Measurements from ENCODE around the gene CHD6.
A peak's percentile ranks its signal among the peaks of the same experiment; 100 is the strongest.

Gene CHD6

DNA sequence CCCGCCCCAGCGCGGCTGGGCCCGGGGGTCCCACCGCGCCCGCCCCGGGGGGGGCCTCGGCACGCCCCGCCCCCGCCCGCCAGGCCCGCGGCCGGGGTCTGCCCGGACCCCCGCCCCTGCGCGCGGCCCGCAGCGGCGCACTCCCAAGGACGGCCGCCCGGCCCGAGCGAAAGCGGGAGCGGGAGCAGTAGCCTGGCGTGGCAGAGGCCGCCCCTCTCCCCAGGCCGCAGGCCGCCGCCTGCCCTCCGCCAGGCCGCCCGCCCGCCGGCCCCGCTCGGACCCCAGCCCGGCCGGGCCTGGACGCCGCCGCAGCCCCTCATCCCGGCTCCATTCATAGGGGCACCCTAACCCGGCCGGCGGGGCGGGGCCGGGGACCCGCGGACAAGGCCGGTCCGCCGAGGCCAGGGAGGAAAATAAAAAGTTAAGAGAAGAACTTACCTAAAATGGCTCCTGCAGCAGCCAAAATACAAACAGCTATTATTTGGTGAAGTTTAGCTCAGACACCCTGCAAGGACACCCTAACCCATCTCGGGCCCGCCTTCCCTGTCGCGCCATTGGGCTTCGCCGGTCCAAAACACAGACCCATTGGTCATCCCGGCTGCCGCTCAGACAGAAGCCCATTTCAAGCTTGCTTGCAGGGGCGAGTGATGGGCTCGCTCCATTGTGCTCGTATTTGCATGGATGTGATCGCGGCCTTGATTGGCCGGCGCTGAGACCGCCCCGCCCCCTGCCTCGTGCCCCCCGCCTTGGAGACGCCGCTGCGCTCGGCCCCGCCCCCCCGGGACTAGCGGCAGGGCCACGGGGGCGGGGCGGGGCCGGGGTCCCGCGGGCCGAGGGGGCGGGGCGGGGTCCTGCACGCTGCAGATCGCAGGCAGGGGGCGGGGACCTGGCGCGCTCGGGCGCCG lies at the start of gene CHD6:
Gene CHD6, minus strand, starts transcription at position 476 of the 905 bp plus-strand sequence. CDS start 67,040 bp downstream, outside the sequence.
- H3K27ac ChIP-seq = peak within 1 kb of the TSS; percentile 85
- TF ChIP-seq CTCF (conservative IDR thresholded peaks at IDR 0.05) (no peak), ZFX (IDR thresholded peaks at IDR 0.05) (peak; percentile 90)

DNA sequence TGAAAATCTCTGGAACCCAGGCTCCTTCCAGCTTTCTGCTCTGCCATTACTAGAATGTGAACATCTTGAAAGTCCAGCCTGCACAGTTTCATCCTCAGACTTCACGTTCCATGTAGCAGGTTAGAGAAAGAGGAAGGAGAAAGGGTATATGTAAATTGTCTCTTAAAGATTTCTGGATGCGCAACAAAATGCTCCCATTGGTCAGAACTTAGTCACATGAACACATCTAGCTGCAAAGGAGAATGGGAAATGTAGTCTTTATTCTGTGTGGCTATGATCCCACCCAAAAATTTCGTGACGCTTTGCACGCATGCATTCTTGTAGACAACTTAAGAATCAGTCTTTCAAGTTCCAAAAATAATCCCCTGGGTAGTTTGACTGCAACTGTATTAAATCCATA lies 46.4 kb upstream of the CHD6 start:
- no peak overlapping the region for H3K27ac ChIP-seq
- no peak for TF ChIP-seq CTCF (conservative IDR thresholded peaks at IDR 0.05)
- TF ChIP-seq ZFX (IDR thresholded peaks at IDR 0.05) = no peak

DNA sequence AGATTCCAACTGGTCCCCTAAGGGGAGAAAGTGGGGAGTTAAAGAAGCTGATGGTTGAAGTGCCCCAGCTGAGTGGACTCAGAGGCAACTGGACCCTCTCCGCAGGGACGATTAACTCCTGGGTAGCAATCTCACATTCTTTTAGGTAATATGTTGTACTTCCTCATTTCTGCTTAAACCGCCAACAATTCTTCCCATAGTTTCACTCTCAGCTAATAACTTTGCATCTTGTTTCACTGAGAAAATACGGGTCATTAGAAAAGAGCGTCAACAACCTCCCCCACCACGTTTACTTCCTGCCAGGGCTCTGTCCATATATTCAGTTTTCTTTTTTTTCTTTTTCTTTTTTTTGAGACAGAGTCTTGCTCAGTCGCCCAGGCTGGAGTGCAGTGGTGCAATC lies 39.5 kb upstream of the CHD6 start:
- no peak overlapping the region for H3K27ac ChIP-seq
- TF ChIP-seq CTCF (conservative IDR thresholded peaks at IDR 0.05) (no peak), ZFX (IDR thresholded peaks at IDR 0.05) (no peak)

GRCh38 chr20:41655962-41656618 lies 37.9 kb upstream of the CHD6 start:
- no peak overlapping the region for H3K27ac ChIP-seq
- TF ChIP-seq ZFX (IDR thresholded peaks at IDR 0.05) (no peak), CTCF (conservative IDR thresholded peaks at IDR 0.05) (no peak)

DNA sequence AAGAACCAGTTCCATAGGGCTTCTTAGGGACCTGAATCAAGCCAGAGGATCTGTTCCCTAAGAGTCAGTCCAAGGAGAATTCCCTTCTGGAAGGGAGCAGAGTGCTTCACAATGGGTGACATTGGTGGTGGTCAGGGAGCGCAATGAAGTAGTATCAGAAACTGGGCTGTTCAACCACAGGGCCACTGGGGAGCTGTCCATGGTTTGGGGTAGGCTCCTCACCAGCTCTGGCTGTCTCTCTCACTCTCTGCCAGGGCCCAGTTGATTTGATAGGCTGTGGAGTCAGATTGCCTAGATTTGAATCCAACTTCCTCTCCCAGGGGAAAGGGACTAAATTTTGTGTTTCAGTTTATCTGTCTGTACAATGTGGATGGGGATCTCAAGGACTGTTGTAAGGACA lies 36.7 kb upstream of the CHD6 start:
- TF ChIP-seq CTCF (conservative IDR thresholded peaks at IDR 0.05) (no peak), ZFX (IDR thresholded peaks at IDR 0.05) (no peak)
- no peak overlapping the region for H3K27ac ChIP-seq

GRCh38 chr20:41654292-41654691 lies 36.1 kb upstream of the CHD6 start:
- no peak overlapping the region for H3K27ac ChIP-seq
- no peak for TF ChIP-seq CTCF (conservative IDR thresholded peaks at IDR 0.05)
- TF ChIP-seq ZFX (IDR thresholded peaks at IDR 0.05) = no peak

Data from C4-2B (cell line).